ENCODE measurements around the gene NPHP4.

Gene NPHP4

DNA sequence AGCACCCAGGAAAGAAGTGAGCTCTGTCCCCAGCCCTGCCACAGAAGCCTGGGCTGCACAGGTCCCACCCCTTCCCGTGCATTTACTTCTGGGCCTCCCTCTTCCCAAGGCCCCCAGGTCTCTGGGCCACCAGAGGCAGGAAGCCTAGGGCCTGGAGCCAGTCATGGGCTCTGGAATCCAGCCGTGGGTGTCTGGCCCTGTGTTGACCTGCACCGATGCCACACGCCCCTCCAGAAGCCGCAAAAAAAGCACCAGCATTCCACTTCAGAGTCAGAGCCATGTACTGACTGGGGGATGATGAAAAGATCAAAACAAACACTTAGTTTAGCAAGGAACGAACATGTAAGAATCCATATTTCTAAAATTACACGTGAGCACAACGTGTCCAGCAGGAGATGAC, 141.7 kb downstream of the NPHP4 start:
- no peak for DNase-seq (ENCODE audit: low read depth)

DNA sequence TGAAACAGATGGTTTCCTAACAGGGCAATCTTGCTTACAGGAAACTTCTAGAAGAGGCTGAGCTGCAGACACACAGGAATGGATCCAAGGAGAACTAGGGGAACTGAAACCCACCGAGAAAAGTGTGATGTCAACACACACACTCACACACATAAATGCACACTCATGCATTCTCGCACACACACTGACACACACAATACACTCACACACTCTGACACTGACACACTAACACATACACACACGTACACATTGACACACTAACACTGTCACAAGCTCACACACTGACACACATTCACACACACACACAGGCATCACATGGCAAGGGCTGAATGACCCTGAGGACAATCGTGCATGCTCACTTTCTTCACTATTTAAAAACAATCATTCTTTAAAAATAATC, 142.7 kb downstream of the NPHP4 start:
- no peak for DNase-seq (ENCODE audit: low read depth)

DNA sequence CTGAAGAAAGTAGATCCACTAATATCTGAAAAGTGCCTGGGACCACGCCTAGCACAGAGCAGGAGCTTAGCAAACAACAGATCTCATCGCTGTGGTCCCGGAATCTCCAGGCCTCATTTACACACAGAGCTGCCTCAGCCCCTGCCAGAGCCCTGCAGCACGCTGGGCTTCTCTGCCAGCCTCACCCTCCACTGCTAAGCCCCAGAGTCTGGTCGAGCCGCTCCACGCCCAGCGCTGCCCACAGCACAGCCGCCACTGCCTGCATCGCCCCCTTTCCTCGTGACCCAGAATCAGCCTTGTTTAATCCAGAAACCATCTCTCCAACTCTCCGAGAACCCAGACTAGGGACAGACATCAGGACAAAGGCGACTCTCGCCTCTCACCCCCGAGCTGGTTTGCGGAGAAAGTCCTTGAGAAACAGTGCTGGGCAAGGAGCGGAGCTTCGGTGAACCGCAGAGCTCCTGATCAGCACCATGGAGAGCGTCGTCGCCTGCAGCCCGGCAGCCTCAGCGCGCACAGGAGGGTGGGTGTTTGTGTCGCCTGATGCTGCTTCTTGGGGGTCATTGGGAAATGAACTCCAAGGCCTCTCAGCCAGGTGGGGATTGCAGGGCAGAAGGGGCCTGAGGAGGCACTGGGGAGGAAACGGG, 145.1 kb downstream of the NPHP4 start:
- DNase-seq (ENCODE audit: low read depth) = no peak

DNA sequence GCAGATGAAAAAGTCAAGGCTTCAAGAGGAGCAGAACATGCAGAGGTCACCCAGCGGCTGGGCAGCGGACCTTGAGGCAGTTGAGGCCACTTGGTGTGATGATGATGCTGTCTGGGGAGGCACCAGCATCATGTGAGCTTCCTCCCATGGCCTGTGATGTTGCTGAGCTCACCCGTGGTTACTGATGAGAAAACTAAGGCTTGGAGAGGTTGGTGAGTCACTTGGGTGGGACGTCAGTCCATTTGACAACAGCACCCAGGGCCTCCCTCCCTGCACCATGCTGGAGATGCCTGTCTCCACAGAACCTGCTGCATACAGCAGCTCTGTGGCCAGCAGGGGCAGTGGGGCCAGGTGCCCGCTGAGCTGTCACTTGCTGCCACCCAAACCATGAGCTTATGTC, 146.8 kb downstream of the NPHP4 start:
- DNase-seq (ENCODE audit: low read depth) = no peak

DNA sequence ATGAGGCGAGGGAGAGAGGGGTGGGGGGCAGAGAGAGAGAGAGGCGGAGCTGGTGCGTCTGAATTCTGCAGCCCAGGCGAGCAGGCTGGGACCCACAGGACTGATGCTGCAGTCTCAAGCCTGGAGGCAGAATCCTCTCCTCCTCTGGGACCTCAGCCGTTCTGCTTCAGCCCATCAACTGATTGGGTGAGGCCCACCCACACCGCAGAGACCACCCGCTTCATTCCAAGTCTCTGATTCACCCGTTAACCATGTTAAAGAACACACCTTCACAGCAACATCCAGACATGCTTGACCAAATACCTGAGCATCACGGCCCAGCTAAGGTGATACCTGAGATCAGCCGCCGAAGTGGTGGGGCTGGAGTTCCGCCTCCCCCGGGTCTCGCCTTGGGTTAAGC, 147.8 kb downstream of the NPHP4 start:
- DNase-seq (ENCODE audit: low read depth) = no peak

DNA sequence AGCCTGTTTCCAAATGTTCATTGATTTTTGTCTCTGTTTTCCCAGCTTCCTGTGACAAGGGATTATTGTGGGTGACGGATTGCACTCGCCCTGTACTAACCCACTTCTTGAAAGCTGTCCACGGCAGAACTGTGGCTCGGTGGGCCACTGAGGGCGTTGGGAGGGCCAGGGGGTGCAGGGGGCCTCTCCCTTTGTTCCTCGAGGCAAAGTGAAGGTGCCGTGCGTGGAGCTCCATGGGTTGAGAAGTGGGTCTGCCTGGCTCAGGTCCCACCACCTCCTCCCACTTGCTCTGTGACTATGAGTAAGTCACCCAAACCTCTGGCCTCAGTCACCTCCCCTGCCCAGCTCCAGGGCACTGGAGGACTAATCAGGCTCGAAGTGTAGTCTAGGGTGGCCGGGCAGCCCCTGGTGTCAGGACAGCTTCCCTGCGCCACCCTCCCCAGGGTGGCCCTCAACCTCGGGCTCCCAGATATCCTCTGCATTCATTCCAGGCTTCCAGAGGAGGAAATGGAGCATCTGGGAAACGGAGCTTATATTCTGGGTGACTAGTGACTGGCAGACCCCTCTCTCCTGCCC, 148.6 kb downstream of the NPHP4 start:
- DNase-seq (ENCODE audit: low read depth) = no peak

DNA sequence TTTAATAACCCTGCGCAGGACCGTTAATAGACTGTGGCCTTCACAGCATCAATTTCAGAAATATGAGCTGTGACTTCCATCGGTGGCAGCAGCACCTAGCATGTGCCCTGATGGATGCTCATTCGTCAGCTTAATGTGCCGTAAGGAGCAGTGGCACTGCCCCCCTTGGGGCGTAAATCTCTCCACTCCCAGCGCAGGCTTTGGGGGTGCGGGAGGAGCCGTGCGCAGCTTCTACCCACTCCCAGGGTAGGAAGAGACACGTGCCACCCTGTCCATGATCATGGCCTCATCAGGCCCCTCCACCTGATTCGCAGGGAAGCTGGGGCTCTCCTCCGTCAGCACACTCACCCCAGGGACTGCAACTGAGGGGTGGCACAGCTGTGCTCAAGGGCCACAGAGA, 149.5 kb downstream of the NPHP4 start:
- DNase-seq (ENCODE audit: low read depth) = no peak

DNA sequence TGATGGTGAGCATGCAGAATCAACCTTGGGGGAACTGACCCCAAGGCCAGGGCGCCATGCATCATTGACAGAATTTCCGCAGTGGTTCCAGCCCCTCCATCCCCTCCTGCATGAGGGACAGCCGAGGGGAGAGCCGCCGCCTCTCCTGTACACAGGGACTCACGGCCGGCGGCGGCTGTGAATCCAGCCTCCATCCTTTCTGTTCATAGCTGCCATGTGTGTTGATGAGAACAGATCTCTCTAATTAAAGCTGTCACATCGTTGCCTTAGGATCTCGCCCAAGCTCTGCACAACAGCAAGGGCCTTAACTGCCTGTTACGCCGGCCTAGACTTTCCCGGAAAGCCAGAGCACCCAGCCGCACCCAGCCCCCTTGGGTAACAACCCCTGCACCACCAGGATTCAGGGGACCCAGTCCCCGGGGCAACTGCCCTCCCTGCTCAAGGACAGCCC, 151.6 kb downstream of the NPHP4 start:
- no peak for DNase-seq (ENCODE audit: low read depth)

DNA sequence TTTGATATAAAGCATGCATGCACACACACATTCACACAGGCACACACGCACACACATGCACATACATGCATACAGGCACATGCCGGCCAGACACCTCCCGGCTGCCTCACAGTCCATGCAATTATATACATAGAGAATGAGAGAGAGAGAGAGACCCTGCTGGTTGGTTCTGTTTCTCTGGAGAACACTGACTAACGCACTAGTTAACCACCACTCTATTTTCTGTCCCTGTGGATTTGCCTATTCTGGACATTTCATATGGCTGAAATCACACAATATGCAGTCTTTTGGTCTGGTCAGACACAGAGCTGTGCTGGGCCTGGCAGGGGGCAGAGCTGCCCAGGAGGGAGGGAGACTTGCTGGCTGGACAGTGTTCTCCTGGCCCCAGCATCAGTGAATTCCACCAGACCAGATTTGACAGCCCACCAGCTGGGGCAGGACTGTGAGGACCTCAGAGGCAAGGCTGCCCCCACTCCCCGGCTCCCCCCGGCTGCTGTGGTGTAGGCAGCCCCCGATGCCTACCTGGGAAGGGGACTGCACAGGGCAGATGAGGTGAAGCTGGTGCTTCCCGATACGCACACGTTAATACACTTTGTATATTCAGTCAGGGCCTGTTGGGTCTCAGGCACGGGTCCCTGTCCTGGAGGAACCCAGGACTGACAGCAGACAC, 152.2 kb downstream of the NPHP4 start:
- DNase-seq (ENCODE audit: low read depth) = no peak

DNA sequence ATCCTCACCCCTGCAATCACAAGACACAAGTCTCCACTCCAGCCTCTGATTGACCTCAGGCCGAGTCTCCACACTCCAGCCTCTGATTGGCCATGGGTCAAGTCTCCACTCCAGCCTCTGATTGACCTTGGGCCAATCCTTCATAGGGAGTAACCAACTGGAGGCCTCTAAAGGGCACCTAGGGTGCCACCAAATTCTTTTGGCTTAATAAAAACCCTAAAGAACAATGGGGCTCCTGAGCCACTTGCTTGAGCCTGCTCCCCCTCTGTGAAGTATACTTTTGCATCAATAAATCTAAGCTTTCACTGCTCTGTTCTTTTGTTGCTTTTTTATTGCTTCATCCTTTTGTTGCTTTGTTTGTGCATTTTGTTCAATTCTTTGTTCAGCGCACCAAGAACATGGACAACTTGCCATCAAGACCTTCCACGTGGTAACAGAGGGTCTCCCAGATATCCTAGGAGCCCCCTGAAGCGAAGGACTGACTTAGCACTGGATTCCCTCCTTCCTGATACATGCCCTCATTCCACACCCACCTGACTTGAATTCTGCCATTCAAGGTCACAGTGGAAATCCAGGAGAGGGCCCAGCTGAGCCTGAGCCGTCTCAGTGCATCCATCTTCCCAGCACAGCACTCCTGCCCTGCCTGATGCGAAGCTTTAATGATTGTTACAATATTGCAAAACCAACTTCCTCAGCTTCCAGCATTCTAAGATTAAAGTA, 152.9 kb downstream of the NPHP4 start:
- DNase-seq (ENCODE audit: low read depth) = no peak

DNA sequence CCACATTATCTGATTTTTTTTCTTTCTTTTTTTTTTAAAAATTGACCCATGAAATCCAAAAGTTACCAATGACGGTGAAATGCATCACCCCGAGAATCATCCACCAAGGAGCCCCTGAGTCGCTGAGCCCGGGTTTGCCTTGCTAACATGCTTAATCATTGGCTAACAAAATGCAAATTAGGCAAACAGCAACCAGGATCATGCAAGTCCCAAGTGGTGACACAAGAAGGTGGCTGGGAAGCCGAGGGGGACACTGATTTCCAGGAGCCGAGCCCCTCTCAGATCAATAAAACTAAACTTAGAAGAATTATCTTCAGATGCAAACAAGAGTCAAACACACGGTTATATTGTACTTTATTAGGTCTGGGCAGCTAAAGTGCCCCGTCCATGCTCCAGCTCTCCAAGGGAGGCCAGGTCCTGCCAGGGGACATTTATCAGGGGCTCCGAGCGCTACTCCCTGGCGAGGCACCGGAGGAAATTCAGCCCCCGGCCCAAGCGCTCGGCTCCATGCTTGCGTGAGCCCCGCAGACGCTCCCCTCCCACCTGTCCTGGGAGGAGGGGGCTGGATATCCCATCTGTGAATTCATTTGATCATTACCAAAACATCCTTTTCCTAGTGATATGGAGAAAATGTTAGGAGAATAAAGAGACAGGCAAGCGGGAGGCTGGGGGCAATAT, 154.1 kb downstream of the NPHP4 start:
- DNase-seq (ENCODE audit: low read depth) = no peak

DNA sequence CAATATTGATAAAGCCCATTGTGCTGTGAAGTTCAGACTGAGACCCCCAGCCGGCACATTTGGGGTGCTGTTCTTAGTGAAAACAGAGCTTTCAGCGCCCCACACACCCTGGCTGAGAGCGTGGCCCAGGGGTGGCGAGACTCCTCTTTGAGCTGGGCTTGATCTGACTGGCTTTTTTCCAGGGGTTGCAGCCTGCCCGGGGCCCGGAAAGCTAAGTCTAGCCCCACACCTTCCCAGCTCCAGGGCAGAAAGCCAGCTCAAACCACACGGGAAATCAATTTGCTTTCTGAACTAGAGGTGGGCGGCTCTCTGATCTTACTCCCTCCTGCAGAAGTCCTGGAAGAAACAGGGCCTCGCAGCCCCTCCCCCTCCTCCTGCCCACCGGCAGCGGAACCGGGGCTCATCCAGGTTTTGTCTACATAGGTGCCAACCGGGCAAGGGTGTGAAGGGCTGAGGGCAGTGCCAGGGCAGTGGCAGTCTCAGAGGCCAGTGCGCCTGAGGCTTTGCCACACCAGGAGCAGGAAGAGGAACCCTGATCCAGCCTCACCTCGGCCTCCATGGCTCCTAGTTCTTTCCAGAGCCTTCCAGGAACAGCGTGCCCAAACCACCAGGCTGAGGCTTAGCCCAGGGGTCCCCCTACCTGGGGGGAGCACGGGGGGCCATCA, 155.3 kb downstream of the NPHP4 start:
- no peak for DNase-seq (ENCODE audit: low read depth)

DNA sequence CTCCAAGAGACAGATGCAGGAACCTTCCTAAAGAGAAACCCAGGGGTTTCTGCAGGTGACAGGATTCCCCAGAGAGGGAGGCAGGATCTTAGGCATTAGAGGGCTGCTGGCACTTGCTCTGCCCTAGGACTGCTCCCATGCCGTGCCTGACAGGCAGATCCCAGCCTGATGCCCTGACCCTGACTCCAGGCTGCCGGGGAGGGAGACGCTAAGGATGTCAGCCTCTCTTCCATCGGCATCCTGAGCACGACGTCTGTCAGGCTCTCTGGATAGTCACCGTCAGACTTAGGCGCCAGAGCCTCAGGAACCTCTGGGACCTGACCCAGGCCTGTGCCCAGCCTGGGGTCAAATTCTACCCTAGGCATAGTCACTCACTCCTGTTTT, 157.1 kb downstream of the NPHP4 start:
- no peak for DNase-seq (ENCODE audit: low read depth)

DNA sequence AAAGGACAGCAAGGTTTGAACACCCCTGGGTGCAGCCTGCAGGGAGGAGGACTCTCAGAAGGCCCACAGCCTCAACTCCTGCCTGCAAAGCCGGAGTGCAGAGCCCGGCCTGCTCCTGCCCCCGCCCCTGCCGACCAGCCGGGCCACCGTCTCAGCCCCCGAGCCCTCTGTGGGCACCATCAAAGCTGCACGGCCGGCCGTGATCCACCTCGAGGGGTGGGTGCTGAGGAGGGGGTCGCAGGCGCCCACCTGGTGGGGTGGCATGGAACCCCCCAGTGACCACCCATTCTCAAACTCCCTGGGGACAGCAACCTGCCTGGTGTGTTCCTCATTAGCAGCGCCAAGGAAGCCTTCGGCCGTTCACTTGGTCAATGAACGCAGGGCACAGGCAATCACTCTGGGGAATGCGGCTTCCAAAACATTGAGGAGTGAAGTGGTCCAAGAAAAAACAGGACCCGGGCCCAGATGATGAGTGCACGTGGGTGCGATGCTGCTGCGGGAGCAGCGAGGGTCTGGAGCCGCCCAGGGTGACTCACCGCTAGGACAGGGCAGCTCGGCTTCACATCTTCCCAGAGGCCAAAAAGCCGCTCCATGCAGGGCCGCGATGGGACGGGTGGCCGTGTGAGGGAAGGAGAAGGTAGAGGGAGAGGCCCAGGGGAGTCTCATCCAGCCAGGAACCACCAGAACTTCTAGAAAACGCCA, 157.6 kb downstream of the NPHP4 start:
- no peak for DNase-seq (ENCODE audit: low read depth)

DNA sequence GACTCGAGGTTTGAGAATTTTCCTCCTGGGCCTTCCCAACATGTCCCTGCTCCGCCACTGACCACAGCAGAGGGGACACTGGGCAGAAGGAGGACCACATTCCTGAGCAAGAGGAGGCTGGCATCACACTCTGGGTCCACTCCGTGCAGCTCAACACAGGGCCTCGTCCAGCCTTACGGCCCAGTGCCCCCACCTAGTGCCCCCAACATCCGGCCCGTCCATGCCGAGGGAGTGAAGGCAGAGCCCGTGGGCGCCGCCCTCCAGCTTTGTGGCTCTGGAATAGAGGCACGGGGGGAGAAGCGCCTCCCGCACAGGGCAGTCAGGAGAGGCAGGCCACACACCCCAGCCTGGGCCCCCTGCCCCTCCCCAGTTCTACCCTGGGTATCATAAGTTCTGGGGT, 158.3 kb downstream of the NPHP4 start:
- no peak for DNase-seq (ENCODE audit: low read depth)

DNA sequence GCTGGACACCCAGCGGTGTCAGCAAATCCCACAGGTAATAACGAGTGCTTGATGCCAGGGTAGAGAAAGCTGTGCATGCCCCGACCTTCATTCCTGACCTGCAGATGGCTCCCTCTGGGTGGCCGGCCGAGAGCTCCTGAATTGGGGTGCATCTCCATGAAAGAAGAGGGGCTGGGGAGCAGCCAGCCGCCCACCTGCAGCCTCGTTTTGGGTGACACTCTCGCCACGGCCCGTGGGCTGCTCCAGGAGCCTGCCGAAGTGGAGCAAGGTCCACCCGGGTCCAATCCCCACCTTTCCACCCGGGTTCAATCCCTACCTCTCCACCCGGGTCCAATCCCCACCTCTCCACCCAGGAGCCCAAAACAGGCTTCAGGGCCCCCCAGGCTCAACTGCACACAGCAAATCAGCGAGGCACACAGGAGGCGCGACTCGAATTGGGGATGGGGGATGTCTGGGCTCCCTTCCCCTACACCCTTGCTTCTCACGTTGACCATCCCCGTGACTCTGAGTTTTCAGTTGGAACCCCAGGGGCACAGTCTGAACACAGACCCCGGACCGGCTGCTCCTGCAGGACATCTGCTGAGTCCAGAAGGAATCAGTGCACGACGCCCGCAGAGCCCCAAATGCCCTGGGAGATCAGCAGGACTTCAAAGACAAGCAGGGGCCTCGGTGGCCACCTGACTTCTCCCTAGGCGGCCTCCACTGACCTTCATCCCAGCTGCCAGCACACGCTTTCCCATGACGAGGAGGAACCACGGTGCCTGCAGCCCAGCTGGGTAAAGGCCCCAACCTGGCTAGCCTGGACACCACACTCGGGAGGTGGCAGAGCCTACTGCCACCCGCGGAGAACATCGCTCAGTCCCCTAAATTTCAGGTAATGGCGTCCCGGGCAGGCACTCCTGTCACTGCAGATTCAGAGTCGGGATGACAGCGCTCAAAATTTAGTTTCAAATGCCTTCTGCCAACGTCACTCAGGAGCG, 159.0 kb downstream of the NPHP4 start:
- no peak for DNase-seq (ENCODE audit: low read depth)

DNA sequence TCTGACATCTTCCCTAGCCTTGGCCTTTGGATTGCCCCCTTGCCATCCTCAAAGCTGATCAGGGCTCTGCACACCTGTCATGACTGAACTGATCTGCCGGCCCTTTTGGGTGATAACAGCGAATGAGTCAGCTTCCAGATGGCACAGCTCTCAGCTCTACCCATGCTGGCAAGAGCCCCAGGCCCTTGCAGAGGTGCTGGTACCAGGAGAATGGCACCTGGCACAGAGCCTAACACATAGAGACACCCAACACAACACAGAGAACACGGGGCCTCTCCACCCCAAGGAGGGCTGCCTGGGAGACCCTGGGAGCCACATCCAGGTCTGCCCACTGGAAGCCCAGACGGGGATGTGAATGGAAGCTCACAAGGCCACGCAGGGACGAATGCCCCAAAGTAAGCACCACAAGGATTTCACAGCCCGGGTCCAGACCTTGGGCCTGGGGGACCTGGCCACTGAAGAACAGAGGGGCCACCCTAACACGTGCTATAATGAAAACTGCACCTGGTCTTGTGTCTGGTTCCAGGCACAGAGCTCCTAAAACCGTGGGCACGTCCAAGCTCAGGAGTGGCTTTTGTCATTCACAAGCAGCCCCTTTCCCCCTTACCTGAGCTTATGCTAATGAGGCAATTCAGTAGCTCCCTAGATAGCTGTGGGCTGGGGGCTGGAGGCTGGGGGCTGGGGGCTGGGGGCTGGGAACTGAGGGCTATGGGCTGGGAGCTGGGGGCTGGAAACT, 160.5 kb downstream of the NPHP4 start:
- no peak for DNase-seq (ENCODE audit: low read depth)

DNA sequence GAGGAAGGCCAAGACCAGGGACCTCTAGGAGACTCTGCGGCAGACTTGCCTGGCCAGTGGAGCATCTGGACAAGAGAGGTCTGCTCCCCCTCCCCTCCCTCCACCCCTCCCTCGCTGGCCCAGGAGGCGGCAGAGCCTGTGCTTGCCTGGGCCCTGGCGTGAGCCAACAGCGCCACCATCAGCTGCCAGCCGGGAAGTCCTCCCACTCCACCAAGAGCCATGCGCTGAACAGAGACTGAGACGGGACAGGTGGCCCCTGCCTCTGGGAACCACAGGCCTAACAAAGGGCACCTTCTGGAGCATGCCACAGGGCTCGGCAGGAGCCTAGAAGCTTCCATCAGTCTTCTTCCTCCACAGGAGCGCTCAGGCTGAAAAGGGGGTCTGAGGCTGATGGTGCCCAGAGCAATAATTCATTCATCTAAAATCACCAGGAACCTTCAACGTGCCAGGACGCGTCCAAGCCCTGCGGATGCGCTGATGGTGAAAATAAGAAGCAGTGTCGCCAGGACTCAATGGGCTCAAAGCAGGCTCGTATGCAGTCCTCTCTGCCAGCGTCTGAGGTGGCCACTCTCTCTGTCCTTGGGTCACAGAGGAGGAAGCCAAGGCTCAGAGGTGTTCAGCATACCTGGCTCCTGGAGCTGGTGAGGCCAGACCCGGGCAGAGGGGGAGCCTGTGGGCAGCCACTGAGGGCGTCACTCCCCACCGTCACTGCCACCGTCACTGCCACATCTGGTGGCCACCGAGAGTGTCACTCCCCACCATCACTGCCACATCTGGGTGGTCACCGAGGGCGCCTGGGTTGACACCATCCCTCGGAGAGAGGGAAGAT, 161.2 kb downstream of the NPHP4 start:
- no peak for DNase-seq (ENCODE audit: low read depth)
